H9 (cell line): ENCODE measurements around the gene CHMP4B. TPM values are rescaled to one million over a fixed set of nuclear protein-coding genes. Genes with fewer than 3 reads are reported as not detected.

ENCODE experiments used
- DNase-seq: peaks from one replicate; pipeline ENCODE4 v3.0.0-alpha.2; 2017
- H2AFZ ChIP-seq: one replicate; pipeline ENCODE4 v1.6.1; 2013; ENCODE audit warnings: mild to moderate bottlenecking, low read length, control low read depth, moderate library complexity
- H2AK5ac ChIP-seq: 2 replicates; pipeline ENCODE4 v1.6.1; 2013; ENCODE audit warnings: low read length, control low read depth, mixed read lengths; ENCODE audit not compliant: insufficient read length
- H2BK120ac ChIP-seq: one replicate; pipeline ENCODE4 v1.6.1; 2013; ENCODE audit warnings: low read depth, mild to moderate bottlenecking, low read length, control low read depth, inconsistent platforms; ENCODE audit not compliant: poor library complexity, severe bottlenecking
- H2BK12ac ChIP-seq: 2 replicates; pipeline ENCODE4 v1.6.1; 2013; ENCODE audit warnings: low read length, control low read depth, mixed read lengths, low read depth; ENCODE audit not compliant: insufficient read length
- H2BK15ac ChIP-seq: 2 replicates; pipeline ENCODE4 v1.6.1; 2013; ENCODE audit warnings: low read depth, low read length, control low read depth
- H2BK20ac ChIP-seq: one replicate; pipeline ENCODE4 v1.6.1; 2013; ENCODE audit warnings: low read depth, mild to moderate bottlenecking, low read length, control low read depth, inconsistent platforms; ENCODE audit not compliant: poor library complexity, severe bottlenecking
- H2BK5ac ChIP-seq: 2 replicates; pipeline ENCODE4 v1.6.1; 2013; ENCODE audit warnings: low read length, control low read depth, mixed read lengths; ENCODE audit not compliant: insufficient read length
- H3K14ac ChIP-seq: 2 replicates; pipeline ENCODE4 v1.6.1; 2013; ENCODE audit warnings: low read length, control low read depth; ENCODE audit not compliant: insufficient read depth
- H3K18ac ChIP-seq: 2 replicates; pipeline ENCODE4 v1.6.1; 2013; ENCODE audit warnings: low read depth, mild to moderate bottlenecking, mixed read lengths, low read length, control low read depth; ENCODE audit not compliant: insufficient read length
- H3K23ac ChIP-seq: 2 replicates; pipeline ENCODE4 v1.6.1; 2013; ENCODE audit warnings: low read length, control low read depth, mixed read lengths, low read depth; ENCODE audit not compliant: insufficient read length
- H3K23me2 ChIP-seq: 2 replicates; pipeline ENCODE4 v1.6.1; 2013; ENCODE audit warnings: low read depth, mild to moderate bottlenecking, mixed read lengths, low read length, control low read depth; ENCODE audit not compliant: insufficient read length, poor library complexity, severe bottlenecking
- H3K27ac ChIP-seq: 2 replicates; pipeline ENCODE4 v1.5.1; 2013; ENCODE audit warnings: low read length, control low read depth, mixed read lengths, low read depth; ENCODE audit not compliant: insufficient read length
- H3K27me3 ChIP-seq: 2 replicates; pipeline ENCODE4 v1.6.1; 2013; ENCODE audit warnings: low read length, control low read depth, inconsistent platforms; ENCODE audit not compliant: insufficient read depth
- H3K4ac ChIP-seq: 2 replicates; pipeline ENCODE4 v1.6.1; 2013; ENCODE audit warnings: low read depth, mild to moderate bottlenecking, control low read depth, inconsistent platforms, low read length, moderate library complexity
- H3K4me1 ChIP-seq: 2 replicates; pipeline ENCODE4 v1.6.1; 2013; ENCODE audit warnings: low read length, control low read depth, inconsistent platforms; ENCODE audit not compliant: insufficient read depth
- H3K4me2 ChIP-seq: 2 replicates; pipeline ENCODE4 v1.6.1; 2013; ENCODE audit warnings: low read length, control low read depth, mixed read lengths; ENCODE audit not compliant: insufficient read length, insufficient read depth
- H3K56ac ChIP-seq: 2 replicates; pipeline ENCODE4 v1.6.1; 2013; ENCODE audit warnings: low read depth, mild to moderate bottlenecking, mixed read lengths, low read length, control low read depth; ENCODE audit not compliant: insufficient read length
- H3K79me1 ChIP-seq: 2 replicates; pipeline ENCODE4 v1.6.1; 2013; ENCODE audit warnings: low read depth, mild to moderate bottlenecking, moderate library complexity, low read length, control low read depth, inconsistent platforms; ENCODE audit not compliant: insufficient read depth, poor library complexity, severe bottlenecking
- H3K79me2 ChIP-seq: 2 replicates; pipeline ENCODE4 v1.6.1; 2013; ENCODE audit warnings: low read length, control low read depth, inconsistent platforms; ENCODE audit not compliant: insufficient read depth
- H3K9ac ChIP-seq: 2 replicates; pipeline ENCODE4 v1.6.1; 2013; ENCODE audit warnings: low read length, control low read depth, mixed read lengths; ENCODE audit not compliant: insufficient read length; ENCODE audit errors: extremely low read depth
- H3K9me3 ChIP-seq: one replicate; pipeline ENCODE4 v1.6.1; 2013; ENCODE audit warnings: low read depth, low read length, inconsistent platforms; ENCODE audit not compliant: control insufficient read depth
- H3T11ph ChIP-seq: one replicate; pipeline ENCODE4 v1.6.1; 2013; ENCODE audit warnings: mild to moderate bottlenecking, low read length, control low read depth, inconsistent platforms
- H4K20me1 ChIP-seq: one replicate; pipeline ENCODE4 v1.6.1; 2013; ENCODE audit not compliant: control insufficient read depth, insufficient read length, insufficient read depth
- H4K5ac ChIP-seq: 2 replicates; pipeline ENCODE4 v1.6.1; 2013; ENCODE audit warnings: low read depth, mild to moderate bottlenecking, mixed read lengths, low read length, control low read depth; ENCODE audit not compliant: insufficient read length
- H4K8ac ChIP-seq: replicated peaks from 2 replicates; pipeline ENCODE4 v1.6.1; 2013; ENCODE audit warnings: low read length, control low read depth, mixed read lengths, low read depth; ENCODE audit not compliant: insufficient read length
- H4K91ac ChIP-seq: 2 replicates; pipeline ENCODE4 v1.6.1; 2013; ENCODE audit warnings: low read depth, mild to moderate bottlenecking, moderate library complexity, mixed read lengths, low read length, control low read depth; ENCODE audit not compliant: insufficient read length
- H3K27ac Mint-ChIP-seq, 3 experiments: 2 replicates in 2 of 3; 3 replicates in 1 of 3; pipeline ENCODE4 v1.8.0; 2020 to 2021; ENCODE audit warnings: mixed read lengths in 3 of 3, mild to moderate bottlenecking in 1 of 3, moderate library complexity in 1 of 3
- H3K27me3 Mint-ChIP-seq: 2 replicates; pipeline ENCODE4 v1.8.0; 2021; ENCODE audit warnings: low read depth, mild to moderate bottlenecking, moderate library complexity, mixed read lengths
- H3K36me3 Mint-ChIP-seq, 3 experiments: 2 replicates in 2 of 3; 3 replicates in 1 of 3; pipeline ENCODE4 v1.8.0; 2020 to 2021; ENCODE audit warnings: low read depth in 3 of 3, mixed read lengths in 3 of 3; ENCODE audit not compliant: insufficient read depth in 1 of 3
- H3K4me1 Mint-ChIP-seq, 2 experiments: 2 replicates each; pipeline ENCODE4 v1.8.0; 2020; ENCODE audit warnings: mixed read lengths in 2 of 2
- H3K4me3 Mint-ChIP-seq, 2 experiments: 2 replicates in 1 of 2; 3 replicates in 1 of 2; pipeline ENCODE4 v1.8.0; 2020 to 2021; ENCODE audit warnings: mild to moderate bottlenecking in 2 of 2, mixed read lengths in 2 of 2, moderate library complexity in 1 of 2
- H3K9me3 Mint-ChIP-seq, 2 experiments: 2 replicates in 1 of 2; 3 replicates in 1 of 2; pipeline ENCODE4 v1.8.0; 2020; ENCODE audit warnings: mild to moderate bottlenecking in 2 of 2, mixed read lengths in 2 of 2, moderate library complexity in 1 of 2
- WGBS: extraction: QIAGEN DNeasy Blood & Tissue Kit; methylation state at CpG from one replicate; pipeline ENCODE4 v1.1.7; 2013; ENCODE audit warnings: missing lambda C conversion rate, low lambda C conversion rate, mixed read lengths; ENCODE audit not compliant: insufficient read length; ENCODE audit errors: extremely low coverage; 5-methylcytosine and 5-hydroxymethylcytosine counted together
- total RNA-seq: library from RNA; stranded (reverse); gene quantifications from 2 replicates; pipeline ENCODE4 v1.2.1, GENCODE V29; 2021
- TF ChIP-seq, protein P1 (sequence below): fragments of 200-600 bp; sonication (generic); conservative IDR thresholded peaks from 3 replicates; pipeline ENCODE4 v1.8.0; 2021; ENCODE audit warnings: antibody characterized with exemption, mild to moderate bottlenecking

Gene CHMP4B
- total RNA-seq, 1 experiment from 2014 or later = 94.9 TPM

GRCh38 chr20:33798444-33798843 lies 12.7 kb upstream of the CHMP4B start:
- H3K14ac ChIP-seq = no peak overlapping the region
- no peak overlapping the region for H3K4me2 ChIP-seq
- no peak overlapping the region for H2BK12ac ChIP-seq
- no peak overlapping the region for H2BK15ac ChIP-seq
- H3K9me3 ChIP-seq = no peaks in the 10 kb centered on the region
- H3K79me1 ChIP-seq = no peaks in the 10 kb centered on the region
- no peak overlapping the region for H2BK5ac ChIP-seq
- H3K18ac ChIP-seq = no peak overlapping the region
- H2BK120ac ChIP-seq = no peak overlapping the region
- H3K23ac ChIP-seq = no peak overlapping the region
- Mint-ChIP-seq H3K27me3 (no peaks in the 10 kb centered on the region), H3K4me1 (peaks cover 10% of the 10 kb centered on the region in 2 experiments), H3K36me3 (no peaks in the 10 kb centered on the region), H3K9me3 (no peaks in the 10 kb centered on the region; a peak in 2 of 5 replicates), H3K27ac (no peak overlapping the region), H3K4me3 (no peak overlapping the region)
- H4K20me1 ChIP-seq = no peaks in the 10 kb centered on the region
- H2BK20ac ChIP-seq = no peak overlapping the region
- no peak overlapping the region for H2AK5ac ChIP-seq
- H3K27me3 ChIP-seq = no peaks in the 10 kb centered on the region
- no peak for DNase-seq
- H4K5ac ChIP-seq = no peak overlapping the region
- H3K56ac ChIP-seq = no peak overlapping the region
- H3K9ac ChIP-seq = no peak overlapping the region
- H3K23me2 ChIP-seq = no peaks in the 10 kb centered on the region
- no peaks in the 10 kb centered on the region for H3K4me1 ChIP-seq
- no peak overlapping the region for H4K8ac ChIP-seq
- no peak overlapping the region for H3T11ph ChIP-seq
- H3K4ac ChIP-seq = no peak overlapping the region
- no peaks in the 10 kb centered on the region for H3K79me2 ChIP-seq
- H4K91ac ChIP-seq = no peak overlapping the region
- no peak overlapping the region for H3K27ac ChIP-seq
- WGBS = no CpG with 5 or more reads among the region's 4 CpGs
- TF ChIP-seq, protein P1, sequence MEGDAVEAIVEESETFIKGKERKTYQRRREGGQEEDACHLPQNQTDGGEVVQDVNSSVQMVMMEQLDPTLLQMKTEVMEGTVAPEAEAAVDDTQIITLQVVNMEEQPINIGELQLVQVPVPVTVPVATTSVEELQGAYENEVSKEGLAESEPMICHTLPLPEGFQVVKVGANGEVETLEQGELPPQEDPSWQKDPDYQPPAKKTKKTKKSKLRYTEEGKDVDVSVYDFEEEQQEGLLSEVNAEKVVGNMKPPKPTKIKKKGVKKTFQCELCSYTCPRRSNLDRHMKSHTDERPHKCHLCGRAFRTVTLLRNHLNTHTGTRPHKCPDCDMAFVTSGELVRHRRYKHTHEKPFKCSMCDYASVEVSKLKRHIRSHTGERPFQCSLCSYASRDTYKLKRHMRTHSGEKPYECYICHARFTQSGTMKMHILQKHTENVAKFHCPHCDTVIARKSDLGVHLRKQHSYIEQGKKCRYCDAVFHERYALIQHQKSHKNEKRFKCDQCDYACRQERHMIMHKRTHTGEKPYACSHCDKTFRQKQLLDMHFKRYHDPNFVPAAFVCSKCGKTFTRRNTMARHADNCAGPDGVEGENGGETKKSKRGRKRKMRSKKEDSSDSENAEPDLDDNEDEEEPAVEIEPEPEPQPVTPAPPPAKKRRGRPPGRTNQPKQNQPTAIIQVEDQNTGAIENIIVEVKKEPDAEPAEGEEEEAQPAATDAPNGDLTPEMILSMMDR = no peak
- no peak overlapping the region for H2AFZ ChIP-seq
